IPS-15b (cell line): ENCODE results near the gene DDC.
"Not testable (repeated sequence)": the region's sequence is repeated elsewhere in the genome, so short reads cannot be mapped to it uniquely, and the experiment has no call there.

Source experiments
- H3K27me3 ChIP-seq: one replicate; pipeline ENCODE4 v1.6.1; 2013; ENCODE audit warnings: low read length; ENCODE audit not compliant: control insufficient read depth, insufficient read depth
- H3K36me3 ChIP-seq: one replicate; pipeline ENCODE4 v1.6.1; 2013; ENCODE audit warnings: low read length; ENCODE audit not compliant: control insufficient read depth, insufficient read depth
- H3K4me1 ChIP-seq: one replicate; pipeline ENCODE4 v1.6.1; 2013; ENCODE audit warnings: mild to moderate bottlenecking, low read length; ENCODE audit not compliant: control insufficient read depth, insufficient read depth
- H3K4me3 ChIP-seq: one replicate; pipeline ENCODE4 v1.5.1; 2013; ENCODE audit warnings: low read depth, low read length
- H3K9ac ChIP-seq: one replicate; pipeline ENCODE4 v1.6.1; 2013; ENCODE audit warnings: low read depth, mild to moderate bottlenecking, low read length
- H3K9me3 ChIP-seq: one replicate; pipeline ENCODE4 v1.6.1; 2013; ENCODE audit warnings: mild to moderate bottlenecking, low read length; ENCODE audit not compliant: control insufficient read depth, insufficient read depth

The DDC gene

DNA sequence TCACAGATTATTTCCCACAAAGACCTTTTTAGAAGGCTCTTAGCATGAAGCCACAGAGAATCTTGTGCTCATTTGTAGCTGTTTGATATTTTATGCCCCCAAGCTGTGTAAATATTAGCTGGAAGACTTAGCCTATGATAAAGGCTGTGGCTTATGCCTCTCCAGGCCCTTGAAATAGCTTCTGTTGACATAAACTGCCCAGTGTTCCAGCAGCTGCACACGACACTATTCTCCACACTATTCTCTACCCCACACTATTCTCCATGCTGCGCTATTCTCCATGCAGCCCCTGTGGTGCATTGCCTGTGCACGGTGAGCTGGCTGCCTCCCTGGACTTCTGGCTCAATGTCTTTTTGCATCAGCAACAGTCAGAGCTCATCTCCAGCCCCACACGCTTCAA lies 13.1 kb downstream of the DDC start:
- H3K36me3 ChIP-seq: no peaks in the 10 kb centered on the region
- no peak overlapping the region for H3K4me3 ChIP-seq
- H3K9me3 ChIP-seq: no peaks in the 10 kb centered on the region
- H3K4me1 ChIP-seq: no peaks in the 10 kb centered on the region
- no peaks in the 10 kb centered on the region for H3K27me3 ChIP-seq
- no peak overlapping the region for H3K9ac ChIP-seq

DNA sequence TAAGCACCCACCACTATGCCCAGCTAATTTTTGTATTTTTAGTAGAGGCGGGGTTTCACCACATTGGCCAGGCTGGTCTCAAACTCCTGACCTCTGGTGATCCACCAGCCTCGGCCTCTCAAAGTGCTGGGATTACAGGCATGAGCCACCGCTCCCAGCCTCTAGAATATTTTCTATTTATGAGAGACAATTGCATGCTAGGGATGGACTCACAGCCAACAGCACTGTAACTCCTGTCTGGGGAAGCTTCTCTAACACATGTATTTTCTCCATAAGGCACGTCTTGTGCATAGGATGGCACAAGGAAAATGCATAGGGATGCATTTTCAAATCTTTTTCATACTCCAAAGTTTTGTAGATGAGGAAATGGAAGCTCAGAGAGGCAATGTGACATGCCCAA lies 19.6 kb downstream of the DDC start:
- not testable (repeated sequence) for H3K4me3 ChIP-seq, H3K36me3 ChIP-seq, H3K4me1 ChIP-seq, H3K9me3 ChIP-seq, H3K9ac ChIP-seq, H3K27me3 ChIP-seq

DNA sequence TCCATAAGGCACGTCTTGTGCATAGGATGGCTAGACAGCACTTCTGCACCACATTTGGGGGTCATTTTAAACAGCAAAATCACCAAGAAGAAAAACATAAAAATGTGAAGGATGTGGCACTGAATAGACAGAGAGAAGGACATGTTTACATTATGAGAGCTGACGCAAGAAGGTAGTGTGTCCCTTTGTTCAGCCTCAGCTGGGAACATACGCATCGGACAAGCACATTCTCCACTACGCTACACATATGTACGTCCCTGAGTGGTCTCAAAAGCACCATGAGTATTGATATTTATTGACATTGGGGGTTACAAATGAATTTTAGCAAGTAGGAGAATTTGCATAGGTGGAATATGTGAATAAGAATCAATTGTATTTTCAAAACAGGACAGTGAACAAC lies 20.2 kb downstream of the DDC start:
- Histone ChIP-seq H3K4me3 (no peak overlapping the region), H3K4me1 (no peaks in the 10 kb centered on the region), H3K9me3 (no peaks in the 10 kb centered on the region), H3K9ac (no peak overlapping the region), H3K36me3 (no peaks in the 10 kb centered on the region), H3K27me3 (no peaks in the 10 kb centered on the region)

DNA sequence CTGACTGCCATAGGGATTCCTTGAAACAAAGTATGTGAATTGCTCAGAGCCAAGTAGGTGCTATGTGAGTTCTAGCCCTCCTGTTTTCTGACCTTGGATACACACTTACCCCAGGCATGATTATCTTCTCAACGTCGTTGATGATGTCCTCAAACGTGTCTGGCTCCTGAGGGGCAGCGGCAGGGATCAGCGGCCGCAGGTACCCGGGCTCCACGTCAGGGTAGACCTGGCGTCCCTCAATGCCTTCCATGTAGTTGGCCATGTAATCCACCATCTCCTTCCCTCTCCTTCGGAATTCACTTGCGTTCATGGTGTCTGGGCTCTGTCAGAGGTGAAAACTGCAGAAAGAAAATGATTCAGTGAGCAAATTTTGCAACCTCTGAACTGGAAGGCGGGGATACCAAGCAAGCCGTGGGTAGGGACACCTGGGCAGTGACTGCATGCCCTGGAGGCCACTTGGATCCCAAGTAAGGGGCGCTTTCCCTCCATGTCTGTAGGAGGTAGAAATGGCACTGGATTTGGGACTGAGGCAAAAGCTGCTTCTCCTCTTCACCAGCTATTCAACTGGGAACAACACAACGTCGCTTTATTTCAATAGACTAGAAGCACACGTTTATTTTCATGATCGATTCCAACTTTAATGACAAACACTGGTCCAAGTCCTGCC lies 21.3 kb downstream of the DDC start:
- no peaks in the 10 kb centered on the region for H3K9me3 ChIP-seq
- no peaks in the 10 kb centered on the region for H3K36me3 ChIP-seq
- no peak overlapping the region for H3K4me3 ChIP-seq
- no peaks in the 10 kb centered on the region for H3K27me3 ChIP-seq
- no peaks in the 10 kb centered on the region for H3K4me1 ChIP-seq
- H3K9ac ChIP-seq: no peak overlapping the region

DNA sequence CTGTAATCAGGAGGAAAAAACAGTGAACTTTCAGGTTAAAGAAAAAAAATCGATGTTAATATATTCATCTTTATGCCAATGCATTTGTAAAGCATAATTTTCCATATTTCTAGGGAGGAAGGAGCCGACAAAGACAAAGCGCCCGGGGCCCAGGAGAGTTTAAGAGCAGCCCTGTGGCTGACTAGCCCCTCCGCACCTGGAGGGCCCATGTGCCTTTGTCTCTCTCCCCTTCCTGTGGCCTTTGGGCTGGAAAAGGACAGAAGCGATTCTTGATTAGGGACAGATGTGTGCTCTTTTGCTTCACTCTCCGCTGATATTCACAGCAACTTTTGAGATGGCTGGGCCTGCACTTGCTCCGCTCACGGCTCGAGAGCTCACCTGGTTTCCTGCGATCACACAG lies 23.1 kb downstream of the DDC start:
- Histone ChIP-seq H3K9me3 (no peaks in the 10 kb centered on the region), H3K36me3 (no peaks in the 10 kb centered on the region), H3K9ac (no peak overlapping the region), H3K27me3 (no peaks in the 10 kb centered on the region), H3K4me1 (no peaks in the 10 kb centered on the region), H3K4me3 (no peak overlapping the region)

DNA sequence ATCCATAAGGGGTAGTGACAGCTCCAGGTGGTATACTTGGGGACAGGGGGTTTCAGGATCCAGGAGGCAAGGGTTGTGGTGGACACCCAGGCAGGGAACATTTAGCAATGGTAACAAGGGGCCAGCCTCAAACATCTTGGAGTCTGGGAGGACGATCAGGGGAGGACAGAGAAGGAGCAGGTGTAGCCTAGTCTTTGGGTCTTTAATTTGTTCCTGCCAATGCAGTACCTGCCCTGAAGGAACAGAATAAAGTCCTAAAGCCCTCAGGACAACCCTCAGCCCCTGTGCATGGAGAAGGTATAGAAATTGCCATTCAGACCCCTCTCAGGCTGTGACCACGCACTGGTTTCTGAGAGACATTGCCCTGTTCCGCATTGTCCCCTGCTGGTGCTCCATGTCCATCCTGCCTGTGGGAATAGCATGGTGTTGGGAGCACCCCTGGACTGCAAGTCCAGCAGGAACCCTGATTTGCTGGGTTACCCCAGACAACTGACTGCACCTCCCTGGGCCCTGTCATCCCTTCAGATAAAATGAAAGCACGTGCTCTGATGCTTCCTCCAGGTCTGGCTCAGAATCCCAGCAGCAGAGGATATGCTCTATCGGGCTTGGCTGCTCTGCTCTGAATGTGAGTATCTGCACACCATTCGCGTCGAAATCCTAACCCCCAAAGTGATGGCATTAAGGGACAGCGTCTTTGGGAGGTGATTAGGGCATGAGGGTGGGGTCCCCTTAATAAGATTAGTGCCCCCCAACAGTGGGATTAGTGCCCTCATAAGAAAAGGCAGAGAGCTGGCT lies 24.2 kb downstream of the DDC start:
- no peaks in the 10 kb centered on the region for H3K9me3 ChIP-seq
- H3K27me3 ChIP-seq: no peaks in the 10 kb centered on the region
- no peak overlapping the region for H3K4me3 ChIP-seq
- no peaks in the 10 kb centered on the region for H3K36me3 ChIP-seq
- no peaks in the 10 kb centered on the region for H3K4me1 ChIP-seq
- H3K9ac ChIP-seq: no peak overlapping the region

DNA sequence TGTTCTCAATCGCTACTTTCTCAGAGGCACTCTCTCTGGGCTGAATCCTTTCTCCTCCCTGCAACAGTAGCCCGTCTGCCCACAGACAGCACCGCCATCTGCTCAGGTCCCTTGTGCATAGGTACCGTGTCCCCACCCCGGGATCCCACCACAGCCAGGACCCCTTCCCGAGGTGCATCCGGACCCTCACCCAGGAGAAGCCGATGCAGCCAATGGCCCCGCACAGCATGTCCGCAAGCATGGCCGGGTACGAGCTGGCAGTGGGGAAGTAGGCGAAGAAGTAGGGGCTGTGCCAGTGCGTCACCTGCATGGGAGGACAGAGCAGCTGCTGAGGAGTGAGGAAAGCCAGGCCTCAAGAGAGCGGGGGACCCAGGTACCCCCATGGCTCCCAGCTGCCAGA lies 25.5 kb downstream of the DDC start:
- Histone ChIP-seq H3K36me3 (no peaks in the 10 kb centered on the region), H3K4me3 (no peak overlapping the region), H3K4me1 (no peaks in the 10 kb centered on the region), H3K9ac (no peak overlapping the region), H3K27me3 (no peaks in the 10 kb centered on the region), H3K9me3 (no peaks in the 10 kb centered on the region)

DNA sequence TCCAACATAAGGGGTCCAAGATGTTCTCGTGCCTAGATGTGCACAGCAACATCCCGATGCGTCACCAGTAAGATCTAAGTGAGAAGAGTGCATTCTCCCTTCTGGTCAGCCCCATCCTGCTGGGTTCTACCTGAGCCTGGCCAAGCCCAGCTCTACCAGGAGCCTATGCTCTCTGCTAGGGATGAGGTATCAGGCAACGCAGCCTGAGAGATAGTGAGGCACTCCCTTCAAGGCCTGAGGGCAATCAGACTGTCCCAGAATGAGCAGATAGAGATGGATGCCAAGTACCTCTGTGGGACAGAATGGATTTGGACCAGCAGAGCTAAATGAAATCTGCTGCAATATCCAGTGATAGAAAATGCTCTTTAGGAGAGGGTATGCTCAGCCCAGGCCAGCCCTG lies 26.7 kb downstream of the DDC start:
- no peaks in the 10 kb centered on the region for H3K4me1 ChIP-seq
- H3K36me3 ChIP-seq: no peaks in the 10 kb centered on the region
- H3K9me3 ChIP-seq: no peaks in the 10 kb centered on the region
- no peak overlapping the region for H3K4me3 ChIP-seq
- no peaks in the 10 kb centered on the region for H3K27me3 ChIP-seq
- no peak overlapping the region for H3K9ac ChIP-seq

DNA sequence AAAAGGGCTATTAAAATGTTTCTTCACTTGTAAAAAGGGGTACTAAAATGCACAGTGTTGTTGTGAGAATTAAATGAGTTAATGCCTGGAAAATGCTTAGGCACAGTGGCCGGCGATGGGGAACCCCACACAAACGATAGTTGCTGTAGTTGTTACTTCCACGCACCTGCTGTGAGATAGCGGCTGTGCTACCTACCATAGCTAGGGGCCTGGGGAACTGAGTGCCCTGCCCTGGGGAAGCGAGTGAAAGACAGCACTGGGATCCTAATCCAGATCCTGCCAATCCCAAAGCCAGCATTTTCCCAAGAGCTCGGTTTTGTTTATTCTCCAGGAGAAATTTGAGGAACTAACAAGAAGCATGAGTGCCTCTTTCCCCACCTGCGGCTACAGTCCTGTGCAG lies 27.8 kb downstream of the DDC start:
- H3K9ac ChIP-seq: no peak overlapping the region
- no peaks in the 10 kb centered on the region for H3K9me3 ChIP-seq
- no peaks in the 10 kb centered on the region for H3K36me3 ChIP-seq

DNA sequence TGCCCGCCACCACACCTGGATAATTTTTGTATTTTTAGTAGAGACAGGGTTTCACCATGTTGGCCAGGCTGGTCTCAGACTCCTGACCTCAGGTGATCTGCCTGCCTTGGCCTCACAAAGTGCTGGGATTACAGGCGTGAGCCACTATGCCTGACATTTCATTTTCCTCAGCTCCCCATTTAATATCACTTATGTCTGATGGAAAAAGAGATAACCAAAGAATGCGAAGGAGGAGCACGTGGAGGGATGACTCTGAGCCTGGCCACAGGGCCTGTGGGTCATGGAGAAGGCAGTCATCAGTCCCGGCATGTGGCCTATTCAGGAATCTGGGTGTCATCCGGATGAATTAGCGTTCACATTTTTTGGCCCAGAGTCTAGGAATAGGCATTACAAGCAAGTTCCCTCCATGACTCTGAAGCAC lies 29.9 kb downstream of the DDC start:
- not testable (repeated sequence) for H3K4me1 ChIP-seq, H3K9ac ChIP-seq, H3K4me3 ChIP-seq, H3K9me3 ChIP-seq, H3K27me3 ChIP-seq, H3K36me3 ChIP-seq

More for the DNA sequence above, 27.8 kb downstream of the DDC start:
- no peak overlapping the region for H3K4me3 ChIP-seq
- no peaks in the 10 kb centered on the region for H3K27me3 ChIP-seq
- no peaks in the 10 kb centered on the region for H3K4me1 ChIP-seq

DNA sequence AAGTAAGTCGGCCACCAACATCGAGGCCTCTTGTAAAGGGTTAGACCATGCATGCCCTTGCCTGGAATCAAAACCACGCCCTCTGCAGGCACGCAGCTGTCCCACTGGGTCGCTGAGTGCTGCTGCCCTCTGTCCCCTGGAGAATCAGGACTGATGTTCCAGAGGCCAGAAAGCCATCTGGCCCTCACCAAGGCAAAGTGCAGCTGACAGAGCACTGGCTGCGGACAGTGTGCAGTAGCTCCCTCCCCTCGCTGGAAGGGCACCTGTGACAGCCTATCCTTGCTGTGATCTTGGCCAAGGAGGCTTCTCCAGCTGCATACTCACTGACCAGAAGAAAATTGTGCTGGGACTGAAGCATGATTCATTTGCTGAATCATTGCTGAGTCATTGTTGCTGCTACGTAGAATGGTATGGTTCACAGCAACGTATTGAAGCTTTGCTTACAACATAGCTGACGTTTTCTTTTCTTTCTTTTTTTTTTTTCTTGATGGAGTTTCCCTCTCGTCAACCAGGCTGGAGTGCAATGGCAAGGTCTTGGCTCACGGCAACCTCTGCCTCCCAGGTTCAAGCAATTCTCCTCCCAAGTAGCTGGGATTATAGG lies 30.4 kb downstream of the DDC start:
- H3K27me3 ChIP-seq: no peaks in the 10 kb centered on the region
- no peak overlapping the region for H3K4me3 ChIP-seq
- peaks cover 3% of the 10 kb centered on the region for H3K4me1 ChIP-seq
- no peak overlapping the region for H3K9ac ChIP-seq
- no peaks in the 10 kb centered on the region for H3K36me3 ChIP-seq
- no peaks in the 10 kb centered on the region for H3K9me3 ChIP-seq

DNA sequence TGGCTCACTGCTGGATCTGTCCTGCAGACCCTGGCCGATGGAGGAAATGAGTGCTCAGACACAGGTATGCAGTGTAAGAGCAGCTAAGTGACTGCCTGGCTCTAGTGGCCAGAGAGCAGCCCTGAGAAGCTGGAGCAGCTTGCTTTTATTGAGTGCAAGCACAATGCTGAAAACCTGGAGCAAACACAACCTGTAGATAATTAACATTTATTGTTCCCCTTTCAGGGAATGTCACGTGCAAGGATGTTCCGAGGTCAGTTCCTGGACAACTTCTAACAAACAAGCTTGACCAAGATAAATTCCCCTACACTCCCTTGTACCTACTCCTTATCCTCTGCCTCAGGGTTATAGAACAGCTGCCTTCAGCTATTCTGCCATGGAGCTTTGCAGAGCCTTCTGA lies 31.3 kb downstream of the DDC start:
- Histone ChIP-seq H3K9me3 (no peaks in the 10 kb centered on the region), H3K4me1 (peaks cover 3% of the 10 kb centered on the region), H3K27me3 (no peaks in the 10 kb centered on the region), H3K9ac (no peak overlapping the region), H3K4me3 (no peak overlapping the region), H3K36me3 (no peaks in the 10 kb centered on the region)
